ENCODE measurements around the gene BDH2.

BDH2 gene

DNA sequence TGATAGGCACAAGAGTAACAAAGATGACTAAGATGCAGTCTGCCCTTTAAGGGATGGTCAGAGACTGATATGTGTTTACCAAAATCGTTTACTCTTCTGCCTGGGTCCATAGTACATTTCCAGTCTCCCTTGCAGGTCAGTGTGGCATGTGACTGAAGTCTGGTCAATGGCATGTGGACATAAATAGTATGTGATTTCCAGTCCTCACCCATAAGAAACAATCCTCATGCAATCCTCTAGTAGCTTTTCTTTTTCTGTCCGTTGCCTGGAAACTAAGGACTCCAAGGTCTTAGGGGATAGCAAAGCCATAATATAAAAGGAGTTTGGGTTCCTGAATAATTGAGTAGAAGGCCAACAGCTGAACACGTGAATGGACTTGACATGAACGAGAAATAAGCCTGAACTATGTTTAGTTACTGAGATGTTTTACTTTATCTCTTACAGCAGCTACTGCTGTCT, 24.2 kb downstream of the BDH2 start:
- TF ChIP-seq JUND (IDR thresholded peaks at IDR 0.05; ENCODE audit: low read depth): no peak
- in situ Hi-C loops (cut with HindIII; ENCODE audit: low pct_unique_long_range_greater_than_20kb, low sequenced_read_pairs): no loop called here
- no peak for DNase-seq (ENCODE audit: low read depth in 1 of 2, low spot score in 1 of 2)

DNA sequence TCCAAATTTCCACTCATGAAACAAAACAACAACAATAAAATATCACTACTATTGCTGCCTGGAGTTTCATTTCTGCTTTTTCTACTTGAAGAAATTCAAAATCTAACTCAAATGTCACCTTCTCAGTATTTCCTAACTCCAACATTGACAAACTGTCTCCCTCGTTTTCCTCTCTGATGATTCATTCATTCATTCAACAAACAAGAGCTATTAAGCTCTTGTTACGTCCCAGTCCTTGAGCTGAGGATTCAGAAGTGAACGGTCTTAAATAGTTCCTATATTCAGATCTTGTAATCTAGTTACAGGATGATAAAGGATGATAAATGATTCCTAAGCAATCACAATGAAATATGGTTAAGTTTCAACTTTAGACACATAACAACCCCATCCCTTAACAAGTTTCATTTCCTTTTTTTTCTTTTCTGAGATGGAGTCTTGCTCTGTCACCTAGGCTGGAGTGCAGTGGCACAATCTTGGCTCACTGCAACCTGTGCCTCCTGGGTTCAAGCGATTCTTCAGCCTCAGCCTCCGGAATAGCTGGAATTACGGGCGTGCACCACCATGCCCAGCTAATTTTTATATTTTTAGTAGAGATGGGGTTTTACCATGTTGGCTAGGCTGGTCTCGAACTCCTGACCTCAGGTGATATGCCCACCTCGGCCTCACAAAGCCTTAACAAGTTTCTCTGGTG, 24.7 kb downstream of the BDH2 start:
- TF ChIP-seq JUND (IDR thresholded peaks at IDR 0.05; ENCODE audit: low read depth): no peak

GRCh38 chr4:103073792-103074438, 25.7 kb downstream of the BDH2 start:
- in situ Hi-C loops (cut with HindIII; ENCODE audit: low pct_unique_long_range_greater_than_20kb, low sequenced_read_pairs): no loop called here
- no peak for TF ChIP-seq JUND (IDR thresholded peaks at IDR 0.05; ENCODE audit: low read depth)
- DNase-seq (ENCODE audit: low read depth in 1 of 2, low spot score in 1 of 2): no peak

More for the DNA sequence above, 24.7 kb downstream of the BDH2 start:
- in situ Hi-C loops (cut with HindIII; ENCODE audit: low pct_unique_long_range_greater_than_20kb, low sequenced_read_pairs): no loop called here
- no peak for DNase-seq (ENCODE audit: low read depth in 1 of 2, low spot score in 1 of 2)

DNA sequence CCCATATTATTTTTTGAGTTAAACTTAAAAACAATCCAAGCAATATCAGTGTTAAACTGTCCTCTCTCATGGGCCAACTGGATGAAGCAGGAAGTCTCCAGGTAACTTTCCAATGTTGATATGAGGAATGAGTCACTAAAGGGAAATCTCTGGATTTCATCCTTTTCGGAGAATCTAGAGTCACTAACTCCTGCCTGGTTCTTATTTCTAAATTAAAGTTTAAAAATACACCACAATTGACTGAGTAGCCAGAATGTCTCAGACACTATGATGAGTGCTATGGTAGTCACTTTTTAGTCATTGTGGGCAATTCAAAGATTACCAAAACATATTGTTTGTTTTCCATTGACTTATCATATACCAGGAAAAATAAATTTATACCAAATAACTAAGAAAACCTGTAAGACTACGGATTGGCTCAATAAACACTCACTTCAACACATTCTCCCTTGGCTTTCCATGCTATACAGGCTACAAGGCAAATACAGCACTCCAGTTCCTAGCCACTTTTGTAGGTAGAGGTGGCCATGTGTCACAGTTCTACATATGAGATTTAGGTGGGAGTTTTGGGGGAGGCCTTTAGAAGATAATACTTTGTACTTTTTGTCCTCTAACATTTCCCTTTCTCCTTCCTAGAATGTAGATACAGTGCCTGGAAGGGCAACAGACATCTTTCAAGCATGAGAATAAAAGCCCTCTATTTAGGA, 31.6 kb downstream of the BDH2 start:
- no peak for TF ChIP-seq JUND (IDR thresholded peaks at IDR 0.05; ENCODE audit: low read depth)
- in situ Hi-C loops (cut with HindIII; ENCODE audit: low pct_unique_long_range_greater_than_20kb, low sequenced_read_pairs): no loop called here
- no peak for DNase-seq (ENCODE audit: low read depth in 1 of 2, low spot score in 1 of 2)

- TF ChIP-seq JUND (IDR thresholded peaks at IDR 0.05; ENCODE audit: low read depth): no peak
- in situ Hi-C loops (cut with HindIII; ENCODE audit: low pct_unique_long_range_greater_than_20kb, low sequenced_read_pairs): no loop called here
- DNase-seq (ENCODE audit: low read depth in 1 of 2, low spot score in 1 of 2): no peak
These were observed 39.0 kb downstream of the BDH2 start for GRCh38 chr4:103060453-103061148.

DNA sequence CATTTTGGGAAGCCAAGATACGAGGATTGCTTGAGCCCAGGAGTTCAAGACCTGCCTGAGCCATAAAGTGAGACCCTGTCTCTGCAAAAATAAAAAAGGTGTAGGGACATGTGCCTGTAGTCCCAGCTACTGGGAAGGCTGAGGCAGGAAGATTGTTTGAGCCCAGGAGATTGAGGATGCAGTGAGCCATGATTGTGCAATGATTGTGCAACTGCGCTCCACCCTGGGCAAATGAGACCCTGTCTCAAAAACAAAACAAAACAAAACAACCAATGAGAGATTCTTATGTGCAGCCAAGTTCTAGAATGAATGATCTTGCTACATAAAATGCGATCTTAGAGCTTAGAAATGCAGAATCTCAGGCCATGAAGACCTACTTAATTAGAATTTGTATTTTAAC, 45.6 kb downstream of the BDH2 start:
- DNase-seq (ENCODE audit: low read depth in 1 of 2, low spot score in 1 of 2): no peak
- in situ Hi-C loops (cut with HindIII; ENCODE audit: low pct_unique_long_range_greater_than_20kb, low sequenced_read_pairs): no loop called here
- TF ChIP-seq JUND (IDR thresholded peaks at IDR 0.05; ENCODE audit: low read depth): no peak

GRCh38 chr4:103052779-103053178, 46.9 kb downstream of the BDH2 start:
- no peak for DNase-seq (ENCODE audit: low read depth in 1 of 2, low spot score in 1 of 2)
- no peak for TF ChIP-seq JUND (IDR thresholded peaks at IDR 0.05; ENCODE audit: low read depth)
- in situ Hi-C loops (cut with HindIII; ENCODE audit: low pct_unique_long_range_greater_than_20kb, low sequenced_read_pairs): no loop called here

GRCh38 chr4:103052145-103052544, 47.5 kb downstream of the BDH2 start:
- no peak for DNase-seq (ENCODE audit: low read depth in 1 of 2, low spot score in 1 of 2)
- no peak for TF ChIP-seq JUND (IDR thresholded peaks at IDR 0.05; ENCODE audit: low read depth)
- in situ Hi-C loops (cut with HindIII; ENCODE audit: low pct_unique_long_range_greater_than_20kb, low sequenced_read_pairs): no loop called here

DNA sequence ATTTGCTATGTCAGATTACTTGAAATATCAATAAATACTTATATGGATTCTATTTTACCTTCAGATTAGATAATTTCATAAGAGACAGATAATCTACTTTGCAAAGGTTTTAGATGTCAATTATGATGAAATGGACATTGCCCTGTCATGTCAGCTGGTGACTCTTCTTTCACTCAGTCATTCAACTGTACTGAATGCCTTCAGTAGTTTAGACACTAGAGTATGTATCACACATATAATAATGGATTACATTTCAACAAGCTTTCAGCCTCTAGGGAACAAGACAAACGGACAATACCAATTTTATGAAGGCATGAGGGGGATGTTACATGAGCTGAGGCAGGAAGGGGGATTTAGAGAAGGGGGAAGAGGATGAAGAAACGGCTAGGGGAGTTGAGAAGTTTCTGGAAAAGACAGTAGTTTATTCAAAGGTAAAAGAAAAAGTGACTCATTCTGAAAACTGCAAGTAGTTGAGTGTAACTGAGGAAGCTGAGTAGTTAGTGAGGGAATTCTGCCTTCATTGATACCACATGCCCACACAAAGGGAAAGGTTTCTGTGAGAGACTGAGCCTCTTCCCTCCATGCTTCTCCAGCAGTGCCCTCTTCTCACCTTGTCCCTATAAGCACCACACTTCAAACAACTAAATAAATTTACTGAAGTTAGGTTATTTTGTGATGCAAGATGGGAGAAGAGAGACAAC, 48.7 kb downstream of the BDH2 start:
- no peak for DNase-seq (ENCODE audit: low read depth in 1 of 2, low spot score in 1 of 2)
- in situ Hi-C loops (cut with HindIII; ENCODE audit: low pct_unique_long_range_greater_than_20kb, low sequenced_read_pairs): no loop called here
- no peak for TF ChIP-seq JUND (IDR thresholded peaks at IDR 0.05; ENCODE audit: low read depth)

DNA sequence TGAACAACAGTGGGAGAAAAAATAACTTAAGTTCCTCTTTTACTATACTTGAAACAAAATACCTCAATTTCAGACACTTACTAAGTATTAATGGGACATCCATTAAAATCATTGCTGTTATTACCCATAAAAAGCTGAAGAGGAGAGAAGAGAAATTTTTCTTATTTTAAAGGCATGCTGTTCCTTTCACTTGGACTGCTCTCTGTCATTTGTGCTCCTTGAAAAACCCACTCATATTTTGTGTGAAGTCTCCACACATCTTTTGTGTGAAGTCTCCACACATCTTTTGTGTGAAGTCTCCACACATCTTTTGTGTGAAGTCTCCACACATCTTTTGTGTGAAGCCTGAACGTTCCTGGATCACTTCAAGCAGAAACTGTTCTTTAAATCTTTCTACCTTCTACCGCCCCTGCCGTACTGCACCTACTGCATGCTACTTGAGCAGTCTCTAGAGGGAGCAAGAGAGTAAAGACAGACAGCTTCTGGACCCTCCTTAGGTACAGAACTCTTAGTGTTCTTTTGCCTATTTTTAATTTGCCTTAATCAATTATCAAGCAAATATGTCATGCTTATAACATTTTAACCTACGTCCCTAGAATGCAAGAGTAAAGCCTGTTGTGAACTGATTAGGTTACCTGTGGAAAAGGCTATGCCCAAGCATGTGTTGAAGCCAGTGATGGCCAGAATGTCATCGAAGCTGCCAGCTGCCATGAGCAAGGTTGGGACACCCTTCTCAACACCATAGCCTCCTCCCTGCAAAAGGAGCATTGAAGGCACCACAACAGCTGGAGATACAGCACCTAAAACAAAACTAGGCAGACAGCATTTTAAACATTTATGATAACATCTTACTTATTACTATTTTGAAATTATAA, 53.0 kb downstream of the BDH2 start:
- in situ Hi-C loops (cut with HindIII; ENCODE audit: low pct_unique_long_range_greater_than_20kb, low sequenced_read_pairs): no loop called here
- TF ChIP-seq JUND (IDR thresholded peaks at IDR 0.05; ENCODE audit: low read depth): no peak
- DNase-seq (ENCODE audit: low read depth in 1 of 2, low spot score in 1 of 2): peak; percentile 8 to 53

- in situ Hi-C loops (cut with HindIII; ENCODE audit: low pct_unique_long_range_greater_than_20kb, low sequenced_read_pairs): no loop called here
- TF ChIP-seq JUND (IDR thresholded peaks at IDR 0.05; ENCODE audit: low read depth): no peak
- DNase-seq (ENCODE audit: low read depth in 1 of 2, low spot score in 1 of 2): no peak
These were observed 55.5 kb downstream of the BDH2 start for GRCh38 chr4:103044183-103044582.
